Left renal cortex interstitium (tissue), 4 donors: ENCODE results near the gene CARNS1. TPM values are rescaled to one million over a fixed set of nuclear protein-coding genes. Genes with fewer than 3 reads are reported as not detected.

ENCODE experiments used
- DNase-seq, 4 donors: peaks; one replicate each; pipeline ENCODE4 v3.0.0-alpha.2; 2013; ENCODE audit warnings: low read depth in 4 of 4, low spot score in 2 of 4, missing footprints in 1 of 4
- polyA plus RNA-seq, 4 donors: library from polyadenylated mRNA; unstranded; fragments of 120-200 nt; gene quantifications; one replicate each; pipeline ENCODE4 v1.2.1, GENCODE V29; 2013; ENCODE audit not compliant: insufficient read length in 4 of 4

The CARNS1 gene, protein sequence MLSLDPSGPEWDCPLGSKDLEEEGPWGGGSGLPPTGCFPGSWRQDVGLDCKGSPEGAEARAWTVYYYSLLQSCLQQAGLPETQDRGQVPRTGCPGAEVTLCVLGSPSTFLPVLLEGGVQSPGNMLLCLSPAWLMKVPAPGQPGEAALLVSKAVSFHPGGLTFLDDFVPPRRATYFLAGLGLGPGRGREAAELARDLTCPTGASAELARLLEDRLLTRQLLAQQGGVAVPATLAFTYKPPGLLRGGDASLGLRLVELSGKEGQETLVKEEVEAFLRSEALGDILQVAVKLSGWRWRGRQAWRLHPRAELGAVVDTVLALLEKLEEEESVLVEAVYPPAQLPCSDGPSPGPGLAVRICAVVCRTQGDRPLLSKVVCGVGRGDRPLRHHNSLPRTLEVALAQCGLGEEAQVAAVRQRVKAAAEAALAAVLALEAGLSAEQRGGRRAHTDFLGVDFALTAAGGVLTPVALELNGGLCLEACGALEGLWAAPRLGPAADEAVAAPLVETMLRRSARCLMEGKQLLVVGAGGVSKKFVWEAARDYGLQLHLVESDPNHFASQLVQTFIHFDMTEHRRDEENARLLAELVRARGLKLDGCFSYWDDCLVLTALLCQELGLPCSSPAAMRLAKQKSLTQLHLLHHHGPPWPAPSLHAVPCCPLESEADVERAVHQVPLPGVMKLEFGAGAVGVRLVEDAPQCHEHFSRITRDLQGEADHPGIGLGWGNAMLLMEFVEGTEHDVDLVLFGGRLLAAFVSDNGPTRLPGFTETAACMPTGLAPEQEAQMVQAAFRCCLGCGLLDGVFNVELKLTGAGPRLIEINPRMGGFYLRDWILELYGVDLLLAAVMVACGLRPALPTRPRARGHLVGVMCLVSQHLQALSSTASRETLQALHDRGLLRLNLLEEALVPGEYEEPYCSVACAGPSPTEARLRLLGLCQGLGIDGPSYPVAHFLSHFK
- polyA plus RNA-seq = 1 to 10 TPM; 1.3 to 5.0 (median 3.1) TPM

GRCh38 chr11:67415501-67416304 is at the start of gene CARNS1:
Gene CARNS1, plus strand, starts transcription at chr11:67415678. Its CDS starts 522 bp downstream, at chr11:67416200.
- no peak for DNase-seq

- no peak for DNase-seq
These were observed 49.6 kb upstream of the CARNS1 start for GRCh38 chr11:67365736-67366444.

- DNase-seq = no peak
These were observed 48.9 kb upstream of the CARNS1 start for GRCh38 chr11:67366546-67366945.

- no peak for DNase-seq
These were observed 48.3 kb upstream of the CARNS1 start for GRCh38 chr11:67366961-67367760.

GRCh38 chr11:67367761-67368227 is 47.7 kb upstream of the CARNS1 start:
- DNase-seq = no peak

DNA sequence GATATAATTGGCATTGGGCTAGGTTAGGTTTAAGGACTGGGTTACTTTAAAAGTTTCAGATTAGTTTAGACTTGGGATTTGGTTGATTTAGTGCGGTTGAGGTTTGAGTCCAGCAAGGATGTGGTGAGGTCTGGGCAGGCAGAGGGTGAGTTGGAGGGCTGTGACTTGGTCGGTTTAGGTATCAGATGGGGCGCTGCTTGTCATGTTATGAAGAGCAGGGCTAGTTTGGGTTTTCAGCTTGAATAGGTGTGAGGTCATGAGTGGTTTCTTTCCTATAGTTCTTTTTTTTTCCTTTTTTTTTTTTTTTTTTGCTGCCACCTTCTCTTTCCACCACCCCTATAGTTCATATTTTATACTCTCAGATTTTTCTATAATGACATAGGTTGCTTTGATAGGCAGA is 46.9 kb upstream of the CARNS1 start:
- DNase-seq = no peak

DNA sequence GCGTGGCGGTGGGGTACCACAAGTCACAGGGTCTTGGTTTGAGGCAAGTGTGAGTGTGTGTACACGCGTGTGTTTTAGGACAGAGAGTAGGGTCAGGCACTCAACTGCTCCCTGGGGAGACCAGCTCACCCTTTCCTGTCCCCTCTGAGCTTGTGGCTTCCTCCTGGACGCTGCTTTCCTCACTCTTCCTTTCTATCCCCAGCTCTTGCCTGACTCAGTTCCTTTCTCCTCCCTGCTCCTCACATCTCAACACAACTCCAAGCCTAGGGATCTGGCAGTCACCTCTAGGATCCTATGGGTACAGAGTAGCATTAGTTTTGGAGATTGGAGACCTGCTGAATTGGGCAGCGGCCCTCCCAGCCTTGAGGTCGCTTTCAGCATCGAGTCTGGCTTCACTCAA is 46.2 kb upstream of the CARNS1 start:
- DNase-seq = no peak

DNA sequence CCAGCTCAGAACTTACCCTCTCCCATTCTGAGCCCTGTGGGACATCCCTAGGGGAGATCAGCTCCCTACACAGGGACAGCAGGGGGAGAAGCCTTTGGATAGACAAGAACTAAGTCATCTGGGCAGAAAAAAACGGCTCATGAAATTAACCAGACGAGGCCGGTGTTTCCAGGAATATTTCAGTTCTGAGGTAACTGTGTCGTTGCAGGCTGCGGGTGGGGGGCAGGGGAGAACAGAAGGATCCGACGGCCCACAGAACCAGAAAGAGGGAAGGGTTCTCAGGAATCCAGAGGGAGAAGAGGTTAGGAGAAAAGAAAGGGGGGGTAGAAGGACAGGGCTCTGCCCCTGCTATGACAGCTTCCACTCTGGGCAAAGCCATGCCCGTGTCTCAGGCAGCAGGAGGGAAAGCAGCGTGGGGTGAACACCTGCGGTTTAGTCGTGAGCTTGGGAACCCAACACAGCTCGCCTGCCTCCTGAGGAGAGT is 45.6 kb upstream of the CARNS1 start:
- DNase-seq = no peak

- no peak for DNase-seq
These were observed 45.0 kb upstream of the CARNS1 start for GRCh38 chr11:67370351-67371076.

GRCh38 chr11:67371189-67371910 is 44.1 kb upstream of the CARNS1 start:
- no peak for DNase-seq

GRCh38 chr11:67371911-67372320 is 43.6 kb upstream of the CARNS1 start:
- no peak for DNase-seq

DNA sequence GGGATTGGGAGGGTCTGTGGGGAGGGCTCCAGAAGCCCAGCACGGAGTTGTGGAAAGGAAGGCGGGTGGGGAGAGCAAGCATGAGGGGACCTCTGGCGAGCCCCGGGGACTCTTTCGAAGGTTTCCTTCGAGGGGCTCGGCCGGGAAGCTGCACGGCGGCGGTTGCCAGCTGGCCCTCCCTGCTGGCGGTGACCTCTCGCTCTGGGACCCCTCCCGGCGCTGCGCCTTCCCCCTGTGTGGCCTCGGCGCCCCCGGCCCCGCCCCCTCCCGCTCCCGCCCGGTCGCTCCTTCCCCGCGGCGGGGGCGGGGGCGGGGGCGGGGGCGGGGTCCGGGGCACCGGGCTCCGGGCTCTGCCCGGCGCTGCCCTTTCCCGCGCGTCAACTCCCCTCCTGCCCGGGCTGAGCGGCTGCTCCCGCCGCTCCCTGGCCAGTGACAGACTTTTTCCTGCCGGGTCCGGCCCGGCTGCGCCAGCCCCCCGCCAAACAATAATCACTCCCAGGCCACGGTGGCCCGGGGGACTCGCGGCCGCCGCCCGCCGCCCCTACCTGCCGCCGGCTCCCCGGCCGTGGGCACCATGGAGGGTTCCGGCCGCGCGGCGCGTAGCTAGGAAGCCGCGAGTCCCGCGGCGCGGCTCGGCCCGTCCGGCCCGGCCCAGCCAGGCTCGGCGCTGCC is 43.0 kb upstream of the CARNS1 start:
- no peak for DNase-seq

GRCh38 chr11:67372993-67373647 is 42.4 kb upstream of the CARNS1 start, which contains the start of gene CLCF1:
Gene CLCF1, minus strand, starts transcription at chr11:67373598. Its CDS starts 59 bp downstream, at chr11:67373539.
- no peak for DNase-seq

GRCh38 chr11:67373648-67374570 is 41.6 kb upstream of the CARNS1 start:
- DNase-seq = peak in 2 of 4 donors; percentile 61 to 67

DNA sequence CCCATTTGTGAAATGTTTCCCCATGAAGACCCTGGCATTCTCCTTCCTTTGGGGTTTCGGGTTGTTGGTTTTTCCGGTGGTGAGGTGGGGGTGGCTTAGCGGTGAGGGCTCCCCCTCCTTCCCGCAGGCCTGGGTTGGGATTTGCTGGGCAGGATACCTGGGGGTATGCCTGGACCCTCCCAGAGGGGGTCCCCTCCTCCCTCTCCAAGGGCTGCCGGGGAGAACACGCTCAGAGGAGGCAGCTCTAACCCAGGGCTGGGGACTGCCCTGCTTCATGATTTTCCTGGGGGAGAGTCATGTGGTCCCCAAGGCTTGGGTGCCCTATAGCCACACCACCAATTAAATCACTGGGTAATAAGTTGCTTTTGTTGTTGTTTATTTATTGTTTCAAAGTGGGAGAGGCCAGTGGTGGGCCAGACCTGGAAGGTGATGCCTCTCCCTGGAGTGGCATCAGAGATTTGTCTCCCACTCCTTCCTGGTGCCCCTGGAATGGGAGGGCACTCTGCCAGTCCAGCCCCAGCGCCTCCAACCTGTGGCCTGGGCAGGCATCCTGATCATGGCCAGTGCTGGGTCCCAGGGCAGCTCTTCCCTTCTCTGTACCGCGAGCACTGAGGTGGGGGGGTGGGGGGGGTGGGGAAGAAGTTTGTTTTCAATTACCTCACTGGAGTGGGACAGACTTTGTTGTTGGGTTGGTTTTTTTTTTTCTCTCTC is 40.8 kb upstream of the CARNS1 start:
- no peak for DNase-seq
